Medulla oblongata (tissue), 1 donor: Measurements from ENCODE around the gene MAP3K20.
"Not testable (repeated sequence)": the region's sequence is repeated elsewhere in the genome, so short reads cannot be mapped to it uniquely, and the experiment has no call there.

Experiments used
- DNase-seq: peaks from one replicate; pipeline ENCODE4 v3.0.0-alpha.2; 2015; ENCODE audit errors: extremely low spot score

MAP3K20 gene

GRCh38 chr2:173160618-173161017 is 85.0 kb downstream of the MAP3K20 start:
- DNase-seq = no peak

- no peak for DNase-seq
Observed at GRCh38 chr2:173161040-173161439, 85.4 kb downstream of the MAP3K20 start.

- no peak for DNase-seq
Observed at GRCh38 chr2:173161507-173161906, 85.9 kb downstream of the MAP3K20 start.

DNA sequence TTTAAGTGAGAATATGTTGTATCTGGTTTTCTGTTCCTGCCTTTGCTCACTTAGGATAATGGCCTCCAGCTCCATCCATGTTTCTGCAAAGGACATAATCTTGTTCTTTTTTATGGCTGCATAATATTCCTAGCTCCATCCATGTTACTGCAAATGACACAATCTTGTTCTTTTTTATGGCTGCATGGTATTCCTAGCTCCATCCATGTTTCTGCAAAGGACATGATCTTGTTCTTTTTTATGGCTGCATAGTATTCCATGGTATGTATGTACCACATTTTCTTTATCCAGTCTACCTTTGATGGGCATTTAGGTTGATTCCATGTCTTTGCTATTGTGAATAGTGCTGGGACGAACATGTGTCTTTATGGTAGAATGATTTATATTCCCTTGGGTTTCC is 87.7 kb downstream of the MAP3K20 start:
- not testable (repeated sequence) for DNase-seq

- no peak for DNase-seq
Observed at GRCh38 chr2:173164396-173164795, 88.8 kb downstream of the MAP3K20 start.

DNA sequence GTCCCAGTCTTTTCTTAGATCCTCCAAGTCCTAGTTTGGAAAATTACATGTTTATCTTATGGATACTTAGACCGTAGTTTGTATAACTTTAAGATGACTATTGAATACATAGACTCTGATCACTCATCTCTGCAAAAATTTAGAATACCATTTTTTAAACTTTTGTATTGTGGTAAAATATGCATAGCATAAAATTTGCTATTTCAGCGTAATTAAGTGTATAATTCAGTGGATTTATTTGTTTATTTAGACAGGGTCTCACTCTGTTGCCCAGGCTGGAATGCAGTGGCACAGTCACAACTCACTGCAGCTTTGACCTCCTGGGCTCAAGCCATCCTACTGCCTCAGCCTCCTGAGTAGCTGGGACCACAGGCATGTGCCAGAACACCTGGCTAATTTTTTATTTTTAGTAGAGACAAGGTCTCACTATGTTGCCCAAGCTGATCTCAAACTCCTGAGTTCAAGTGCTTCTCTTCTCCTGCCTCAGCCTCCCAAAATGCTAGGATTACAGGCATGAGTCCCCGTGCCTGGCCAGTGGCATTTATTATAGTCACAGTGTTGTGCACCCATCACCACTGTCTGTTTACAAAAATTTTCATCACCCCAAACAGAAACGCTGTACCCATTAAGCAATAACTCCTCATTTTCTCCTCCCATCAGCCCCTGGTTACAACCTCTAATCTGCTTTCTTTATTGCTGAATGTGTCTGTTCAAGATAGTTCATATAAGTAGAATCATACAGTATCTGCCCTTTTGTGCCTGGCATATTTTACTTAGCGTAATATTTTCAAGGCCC is 90.0 kb downstream of the MAP3K20 start:
- no peak for DNase-seq

DNA sequence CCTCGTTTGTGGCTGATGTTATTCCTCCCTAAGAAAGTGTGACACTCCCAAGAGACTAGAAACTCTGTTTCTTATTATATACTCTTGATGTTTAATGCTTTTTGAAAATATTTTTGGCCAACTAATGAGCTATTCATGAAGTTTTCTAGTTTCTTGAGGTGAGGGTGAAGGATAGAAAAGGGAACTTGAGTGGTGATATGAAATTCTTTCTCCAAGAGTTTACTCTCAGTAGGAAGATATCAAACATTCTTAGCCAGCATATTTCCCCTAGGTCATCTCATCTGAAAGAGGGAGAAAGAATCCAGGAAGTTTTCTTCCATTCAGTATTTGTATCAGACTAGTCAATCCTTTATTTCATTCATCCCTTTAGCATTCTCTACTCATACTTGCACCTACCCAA is 95.7 kb downstream of the MAP3K20 start:
- no peak for DNase-seq

DNA sequence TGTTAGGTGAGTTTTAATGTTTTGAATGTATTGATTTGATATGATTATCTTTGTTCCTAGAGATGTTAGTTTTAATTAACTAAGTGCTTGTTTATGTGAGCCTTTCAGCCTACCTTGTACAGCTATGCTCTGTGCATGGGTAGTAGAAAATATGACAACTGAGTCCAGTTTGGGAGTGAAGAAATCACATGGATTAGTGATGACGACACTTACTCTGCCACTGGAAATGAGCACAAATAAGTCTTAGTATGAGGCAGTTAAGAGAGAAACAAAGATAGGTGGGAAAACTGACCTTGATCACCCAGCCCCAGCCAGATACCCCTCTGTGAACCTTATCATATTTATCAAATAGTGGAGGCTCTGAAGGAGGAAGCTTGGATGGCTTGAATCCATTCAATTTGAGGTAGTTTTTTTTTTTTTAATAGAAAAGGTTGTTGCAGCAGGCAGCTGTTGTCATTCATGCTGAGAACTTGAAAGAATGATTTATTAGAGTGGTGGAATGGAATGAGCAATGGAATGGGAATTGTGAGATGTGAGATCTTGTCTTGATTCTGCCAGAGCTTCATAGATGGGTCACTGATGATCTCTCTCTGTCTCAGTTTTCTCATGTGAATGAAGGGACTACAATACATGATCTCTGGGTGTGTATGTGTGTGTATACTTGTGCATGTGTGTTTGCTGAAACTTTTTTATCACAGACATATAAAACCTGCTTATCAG is 96.4 kb downstream of the MAP3K20 start:
- no peak for DNase-seq

DNA sequence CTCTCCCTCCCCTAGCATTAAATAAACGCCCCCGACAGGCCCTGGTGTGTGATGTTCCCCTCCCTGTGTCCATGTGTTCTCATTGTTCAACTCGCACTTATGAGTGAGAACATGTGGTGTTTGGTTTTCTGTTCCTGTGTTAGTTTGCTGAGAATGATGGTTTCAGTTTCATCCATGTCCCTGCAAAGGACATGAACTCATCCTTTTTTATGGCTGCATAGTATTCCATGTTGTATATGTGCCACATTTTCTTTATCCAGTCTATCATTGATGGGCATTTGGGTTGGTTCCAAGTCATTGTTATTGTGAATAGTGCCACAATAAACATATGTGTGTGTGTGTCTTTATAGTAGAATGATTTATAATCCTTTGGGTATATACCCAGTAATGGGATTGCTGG is 98.7 kb downstream of the MAP3K20 start:
- DNase-seq = not testable (repeated sequence)

GRCh38 chr2:173175222-173175621 is 99.6 kb downstream of the MAP3K20 start:
- no peak for DNase-seq

GRCh38 chr2:173181982-173182381 is 106.3 kb downstream of the MAP3K20 start:
- DNase-seq = no peak

DNA sequence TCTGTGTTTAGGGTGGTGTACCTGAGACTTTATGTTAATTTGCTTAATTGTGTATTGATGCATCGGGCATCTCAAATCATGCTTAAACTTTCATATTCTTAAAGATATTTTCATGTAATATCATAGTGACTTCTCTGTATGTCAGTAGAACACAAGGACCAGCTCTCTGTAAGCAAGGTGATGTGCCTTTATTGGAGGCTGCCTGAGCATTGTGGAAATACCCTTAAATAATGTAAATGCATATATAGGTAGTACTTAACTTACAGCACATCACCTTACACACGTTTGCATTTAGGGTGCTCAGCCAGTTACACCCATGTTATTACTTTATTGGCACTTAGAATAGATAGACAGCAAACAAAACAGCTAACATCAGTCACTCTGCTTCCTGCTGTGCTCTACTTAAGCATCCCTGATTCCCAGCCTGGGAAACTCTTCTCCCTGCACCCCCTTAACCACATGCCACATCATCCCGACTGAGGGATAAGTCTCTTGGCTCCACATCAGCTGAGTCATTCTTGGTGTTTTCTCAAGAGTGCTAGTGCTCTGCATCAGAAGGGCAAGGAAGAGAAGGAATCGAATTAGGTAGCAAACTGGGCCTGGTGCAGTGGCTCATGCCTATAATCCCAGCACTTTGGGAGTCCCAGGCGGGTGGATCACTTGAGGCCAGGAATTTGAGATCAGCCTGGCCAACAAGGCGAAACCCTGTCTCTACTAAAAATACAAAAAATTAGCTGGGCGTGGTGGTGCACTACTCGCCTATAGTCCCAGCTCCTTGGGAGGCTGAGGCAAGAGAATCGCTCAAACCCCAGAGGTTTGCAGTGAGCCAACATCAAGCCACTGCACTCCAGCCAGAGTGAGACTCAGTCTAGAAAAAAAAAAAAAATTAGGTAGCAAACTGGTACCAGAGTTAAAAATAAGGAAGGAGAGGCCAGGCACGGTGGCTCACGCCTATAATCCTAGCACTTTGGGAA is 108.7 kb downstream of the MAP3K20 start:
- DNase-seq = peak; percentile 34

DNA sequence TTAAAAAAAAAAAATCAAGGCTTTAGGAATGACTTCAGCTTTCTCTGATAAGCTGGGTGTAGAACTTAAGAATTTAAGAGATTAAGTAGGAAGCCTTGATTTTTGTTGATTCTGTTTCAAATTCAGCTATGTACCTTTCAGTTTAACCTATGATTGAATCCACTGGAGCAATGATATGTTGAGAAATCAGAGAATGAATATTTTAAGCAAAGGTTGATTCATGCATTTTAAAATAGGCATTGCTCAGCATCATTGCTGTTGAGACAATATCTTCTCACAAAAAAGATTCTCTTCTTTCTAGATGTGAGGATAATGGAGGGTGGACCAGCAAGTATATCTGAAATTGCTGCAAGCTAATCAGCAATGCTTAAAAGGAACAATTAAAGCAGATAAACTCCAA is 109.8 kb downstream of the MAP3K20 start:
- DNase-seq = no peak

DNA sequence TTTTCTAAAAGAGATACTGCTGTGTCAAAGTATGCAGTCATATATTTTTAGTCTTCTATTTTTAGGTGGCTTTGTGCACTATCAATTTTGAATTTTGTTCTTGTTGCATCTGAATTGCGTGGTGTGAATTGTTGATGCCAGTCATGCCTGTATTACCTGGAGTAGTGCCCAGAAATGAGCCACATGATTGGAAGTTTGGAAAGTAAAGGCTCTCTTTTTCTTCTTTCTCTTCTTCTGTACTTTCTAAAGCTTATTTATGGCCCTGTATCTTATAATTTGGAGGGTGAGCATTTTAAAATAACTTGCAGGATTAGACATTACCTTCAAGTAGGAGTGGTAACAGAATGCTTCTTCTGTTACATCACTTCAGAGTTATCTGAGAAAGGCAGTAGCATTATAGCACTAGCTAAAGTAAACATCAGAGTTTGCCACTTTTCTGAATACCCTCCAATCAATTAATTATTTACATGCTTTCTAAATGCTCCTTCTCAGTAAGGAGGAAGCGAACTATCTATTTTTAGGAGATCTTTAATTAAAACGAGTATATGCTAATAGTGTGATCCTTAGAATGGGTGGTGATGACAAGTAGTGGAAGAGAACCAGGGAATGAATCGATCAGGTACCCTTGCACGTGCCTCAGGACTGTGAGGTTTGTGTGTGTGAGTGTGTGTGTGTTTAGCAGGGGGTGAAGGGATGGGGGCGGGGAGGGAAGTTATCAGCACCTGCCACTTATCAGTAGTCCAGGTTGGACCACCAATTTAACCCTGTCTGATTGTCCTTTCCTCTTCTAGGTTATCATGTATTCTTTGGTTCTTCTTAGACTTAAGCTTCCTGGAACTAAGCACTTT is 112.5 kb downstream of the MAP3K20 start:
- DNase-seq = peak; percentile 60

- no peak for DNase-seq
Observed at GRCh38 chr2:173191601-173192000, 116.0 kb downstream of the MAP3K20 start.

GRCh38 chr2:173192071-173192470 is 116.4 kb downstream of the MAP3K20 start:
- no peak for DNase-seq

- no peak for DNase-seq
Observed at GRCh38 chr2:173193925-173194324, 118.3 kb downstream of the MAP3K20 start.

GRCh38 chr2:173195100-173195499 is 119.5 kb downstream of the MAP3K20 start:
- DNase-seq = no peak

DNA sequence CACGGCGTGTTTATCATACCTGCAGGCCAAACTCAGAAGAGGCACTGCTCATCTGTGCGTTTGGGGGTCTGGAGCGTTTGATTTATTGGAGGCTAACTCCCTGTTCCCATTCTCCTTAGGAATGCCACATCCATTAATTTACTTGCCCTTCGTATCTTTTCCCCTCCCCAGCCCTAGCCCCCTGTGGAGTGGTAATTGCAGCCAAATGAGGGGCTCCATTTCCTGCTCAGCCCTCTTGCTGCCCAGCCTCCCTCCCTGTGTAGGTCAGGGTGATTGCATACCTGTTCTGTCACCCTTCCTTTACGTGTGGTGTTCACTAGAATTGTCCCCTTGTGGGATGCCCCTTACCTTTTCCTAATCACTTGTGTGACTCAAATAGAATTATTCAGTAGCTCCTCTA is 120.4 kb downstream of the MAP3K20 start:
- DNase-seq = no peak

DNA sequence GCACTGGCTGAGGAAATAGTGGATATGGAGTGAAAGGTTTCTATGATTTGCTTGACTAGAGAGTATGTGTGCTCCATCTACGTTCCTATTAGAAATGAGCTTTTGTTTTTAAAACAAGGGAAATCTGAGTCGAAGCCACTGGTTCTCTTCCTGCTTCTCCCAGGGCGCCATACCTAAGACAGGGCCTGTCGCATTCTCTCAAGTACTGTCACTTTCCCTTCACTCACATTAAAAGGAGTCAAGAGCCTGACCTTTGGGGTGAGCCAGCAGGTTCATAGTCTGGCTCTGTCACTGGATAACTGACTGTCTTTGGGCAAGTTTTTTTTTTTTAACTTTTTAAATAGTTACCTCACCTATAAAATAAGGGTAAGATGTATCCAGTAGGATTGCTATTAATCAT is 121.0 kb downstream of the MAP3K20 start:
- DNase-seq = no peak

- no peak for DNase-seq
Observed at GRCh38 chr2:173198327-173198726, 122.7 kb downstream of the MAP3K20 start.
